ENCODE measurements around the gene CALU. TPM values are rescaled to one million over a fixed set of nuclear protein-coding genes. Genes with fewer than 3 reads are reported as not detected.

The CALU gene
- total and polyA plus RNA-seq, 7 donors = 52.0 to 236 (median 88.9) TPM

GRCh38 chr7:128735436-128735835 is 3.7 kb upstream of the CALU start:
- H3K27ac ChIP-seq = no peak overlapping the region
- no peak for DNase-seq
- no peaks in the 10 kb centered on the region for H3K36me3 ChIP-seq (ENCODE audit: insufficient read depth in 1 of 2, low read depth in 1 of 2)
- peaks cover 0 to 13% (median 0%) of the 10 kb centered on the region in 3 donors for H3K27me3 ChIP-seq (ENCODE audit: insufficient read depth in 3 of 3, low read length in 2 of 3)
- H3K4me3 ChIP-seq = no peak overlapping the region
- intact Hi-C loops (cut with DNase I) = loop anchor here in 1 of 2 donors (5.0 kb wide), 1 partner anchor 92 kb away; no protein-coding TSS in a partner anchor
- TF ChIP-seq, protein P1, sequence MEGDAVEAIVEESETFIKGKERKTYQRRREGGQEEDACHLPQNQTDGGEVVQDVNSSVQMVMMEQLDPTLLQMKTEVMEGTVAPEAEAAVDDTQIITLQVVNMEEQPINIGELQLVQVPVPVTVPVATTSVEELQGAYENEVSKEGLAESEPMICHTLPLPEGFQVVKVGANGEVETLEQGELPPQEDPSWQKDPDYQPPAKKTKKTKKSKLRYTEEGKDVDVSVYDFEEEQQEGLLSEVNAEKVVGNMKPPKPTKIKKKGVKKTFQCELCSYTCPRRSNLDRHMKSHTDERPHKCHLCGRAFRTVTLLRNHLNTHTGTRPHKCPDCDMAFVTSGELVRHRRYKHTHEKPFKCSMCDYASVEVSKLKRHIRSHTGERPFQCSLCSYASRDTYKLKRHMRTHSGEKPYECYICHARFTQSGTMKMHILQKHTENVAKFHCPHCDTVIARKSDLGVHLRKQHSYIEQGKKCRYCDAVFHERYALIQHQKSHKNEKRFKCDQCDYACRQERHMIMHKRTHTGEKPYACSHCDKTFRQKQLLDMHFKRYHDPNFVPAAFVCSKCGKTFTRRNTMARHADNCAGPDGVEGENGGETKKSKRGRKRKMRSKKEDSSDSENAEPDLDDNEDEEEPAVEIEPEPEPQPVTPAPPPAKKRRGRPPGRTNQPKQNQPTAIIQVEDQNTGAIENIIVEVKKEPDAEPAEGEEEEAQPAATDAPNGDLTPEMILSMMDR (IDR thresholded peaks at IDR 0.05) = no peak
- no peaks in the 10 kb centered on the region for H3K9me3 ChIP-seq
- 93 to 95% (median 95%) methylated on average over 5 of the region's 5 CpGs for WGBS, 3 donors
- peaks cover 15% of the 10 kb centered on the region for H3K4me1 ChIP-seq
- no peak for ATAC-seq

GRCh38 chr7:128737441-128737840 is 1.7 kb upstream of the CALU start:
- Histone ChIP-seq H3K27me3 (ENCODE audit: insufficient read depth in 3 of 3, low read length in 2 of 3) (peaks cover 0 to 13% (median 0%) of the 10 kb centered on the region in 3 donors), H3K4me3 (no peak overlapping the region), H3K9me3 (no peaks in the 10 kb centered on the region), H3K4me1 (peaks cover 35% of the 10 kb centered on the region), H3K36me3 (ENCODE audit: insufficient read depth in 1 of 2, low read depth in 1 of 2) (no peaks in the 10 kb centered on the region), H3K27ac (peak overlapping the region; percentile 99)
- ATAC-seq (no peak), DNase-seq (no peak)
- WGBS, 3 donors = 85 to 96% (median 95%) methylated on average over 4 of the region's 4 CpGs
- TF ChIP-seq, protein P1 (IDR thresholded peaks at IDR 0.05) = no peak
- intact Hi-C loops (cut with DNase I) = loop anchor here in 1 of 2 donors (5.0 kb wide), 1 partner anchor 90 kb away; no protein-coding TSS in a partner anchor

GRCh38 chr7:128737867-128738385 is 1.2 kb upstream of the CALU start:
- Histone ChIP-seq H3K4me3 (no peak overlapping the region), H3K27me3 (ENCODE audit: insufficient read depth in 3 of 3, low read length in 2 of 3) (peaks cover 0 to 9% (median 0%) of the 10 kb centered on the region in 3 donors), H3K9me3 (no peaks in the 10 kb centered on the region), H3K36me3 (ENCODE audit: insufficient read depth in 1 of 2, low read depth in 1 of 2) (no peaks in the 10 kb centered on the region), H3K27ac (peak overlapping the region; percentile 99), H3K4me1 (peaks cover 39% of the 10 kb centered on the region)
- intact Hi-C loops (cut with DNase I) = loop anchor here in 1 of 2 donors (5.0 kb wide), 1 partner anchor 89 kb away; no protein-coding TSS in a partner anchor
- ATAC-seq (no peak), DNase-seq (no peak)
- WGBS, 3 donors = 8 to 24% (median 11%) methylated on average over 1 of the region's 1 CpG
- TF ChIP-seq, protein P1 (IDR thresholded peaks at IDR 0.05) = no peak

- Histone ChIP-seq H3K27me3 (ENCODE audit: insufficient read depth in 3 of 3, low read length in 2 of 3) (peaks cover 0 to 2% (median 0%) of the 10 kb centered on the region in 3 donors), H3K4me3 (peak overlapping the region; percentile 100), H3K9me3 (no peaks in the 10 kb centered on the region), H3K27ac (peak overlapping the region; percentile 99), H3K36me3 (ENCODE audit: insufficient read depth in 1 of 2, low read depth in 1 of 2) (no peaks in the 10 kb centered on the region), H3K4me1 (peaks cover 46% of the 10 kb centered on the region)
- ATAC-seq = peak; percentile 8 to 27 (median 12)
- intact Hi-C loops (cut with DNase I) = loop anchor here in 1 of 2 donors (5.0 kb wide), 1 partner anchor 89 kb away; no protein-coding TSS in a partner anchor
- no peak for DNase-seq
- 1 to 2% (median 2%) methylated on average over 8 of the region's 8 CpGs for WGBS, 3 donors
- TF ChIP-seq, protein P1 (IDR thresholded peaks at IDR 0.05) = no peak
Observed at GRCh38 chr7:128738570-128739047, 550 bp upstream of the CALU start.

All from psoas muscle (tissue), 8 donors.